ENCODE data around the gene AGBL1.

Gene AGBL1

DNA sequence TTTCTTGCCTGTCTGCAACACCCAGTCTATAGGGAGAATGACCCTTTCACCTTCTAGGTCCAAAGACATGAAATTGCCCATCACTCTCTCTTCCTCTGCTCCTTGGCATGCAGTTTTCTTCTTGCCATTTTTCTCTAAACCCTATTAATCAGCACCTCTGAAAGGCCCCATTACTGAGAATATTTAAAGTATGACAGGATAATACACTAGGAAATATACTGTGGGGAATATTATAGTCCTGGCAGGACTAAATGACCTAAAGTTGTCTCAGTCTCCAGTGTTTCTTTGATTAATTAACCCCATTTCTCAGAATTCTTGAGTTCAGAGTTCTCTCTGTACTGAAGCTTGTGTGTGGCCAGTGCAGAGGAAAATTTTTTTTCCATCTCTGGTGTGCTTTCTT lies 730.7 kb downstream of the AGBL1 start:
- DNase-seq (ENCODE audit: low spot score), result no peak

DNA sequence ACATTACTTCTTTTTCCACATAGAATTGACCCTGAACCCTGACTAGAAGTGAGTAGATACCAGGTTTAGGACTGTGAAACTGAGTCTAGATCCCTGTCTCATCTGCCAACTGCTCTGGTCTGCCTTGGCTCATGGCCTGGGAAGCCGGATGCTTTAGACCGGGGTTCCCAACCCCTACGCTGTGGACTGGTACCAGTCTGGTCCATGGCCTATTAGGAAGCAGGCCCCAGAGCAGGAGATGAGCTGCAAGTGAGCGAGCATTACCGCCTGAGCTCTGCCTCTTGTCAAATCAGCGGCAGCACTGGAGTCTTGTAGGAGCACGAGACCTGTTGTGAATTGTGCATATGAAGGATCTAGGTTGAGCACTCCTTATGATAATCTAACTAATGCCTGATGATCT lies 734.2 kb downstream of the AGBL1 start:
- no peak for DNase-seq (ENCODE audit: low spot score)

- DNase-seq (ENCODE audit: low spot score), result no peak
Measured at GRCh38 chr15:86829245-86829644, 749.6 kb downstream of the AGBL1 start.

DNA sequence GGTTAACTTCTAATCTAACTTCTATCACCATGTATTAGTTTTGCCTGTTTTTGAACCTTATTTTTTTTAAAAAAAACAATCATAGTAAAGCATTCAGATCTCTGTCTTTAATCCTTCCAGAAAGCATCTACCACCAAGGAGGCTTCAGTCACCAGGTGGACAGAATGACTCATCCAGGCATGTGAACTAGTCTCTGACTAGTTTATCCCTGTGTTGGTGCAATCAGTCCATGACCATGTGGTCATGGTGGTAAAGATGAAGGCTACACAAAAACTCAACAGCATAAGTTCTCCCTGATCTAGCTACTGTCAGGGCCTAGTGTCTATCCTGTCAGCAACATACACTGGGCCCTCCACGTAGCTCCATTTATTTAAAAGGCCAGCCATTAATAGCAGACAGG lies 750.6 kb downstream of the AGBL1 start:
- DNase-seq (ENCODE audit: low spot score), result no peak

- no peak for DNase-seq (ENCODE audit: low spot score)
Measured at GRCh38 chr15:86833595-86833994, 753.9 kb downstream of the AGBL1 start.

DNA sequence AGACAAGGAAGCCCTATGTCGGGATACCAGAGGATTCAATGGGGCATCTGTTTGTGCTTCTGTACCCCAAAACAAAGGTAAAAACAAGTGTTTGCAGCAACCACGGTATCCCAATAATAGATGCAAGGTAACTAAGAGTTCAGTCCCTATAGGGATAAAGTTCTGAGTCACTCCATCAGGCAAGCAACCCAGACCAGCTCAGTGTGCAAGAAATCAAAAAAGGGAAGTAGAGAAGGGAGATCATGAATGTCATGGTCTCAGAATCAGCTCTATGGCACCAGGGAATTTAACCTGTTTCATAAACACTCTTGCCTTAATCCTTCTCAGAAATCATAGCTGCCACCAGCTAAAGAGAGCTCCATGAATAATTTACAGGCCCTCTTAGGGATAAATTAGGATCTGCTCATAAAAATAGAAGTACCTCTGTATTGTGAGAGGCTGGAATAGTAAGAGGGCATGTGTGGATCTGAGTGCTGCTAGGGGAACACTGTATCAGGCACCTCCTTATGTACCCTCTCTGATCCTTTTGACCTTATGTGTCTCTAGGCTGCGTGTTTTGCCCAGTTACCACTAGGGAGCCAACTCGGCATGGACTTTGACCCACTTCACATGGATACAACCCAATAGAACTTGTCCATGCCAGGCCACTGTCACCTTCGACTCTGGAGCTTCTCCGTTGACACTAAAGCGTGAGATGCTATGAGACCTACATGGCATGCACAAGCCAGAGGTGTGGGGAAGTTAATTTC lies 754.6 kb downstream of the AGBL1 start:
- DNase-seq (ENCODE audit: low spot score), result no peak

GRCh38 chr15:86837294-86838061 lies 757.8 kb downstream of the AGBL1 start:
- no peak for DNase-seq (ENCODE audit: low spot score)

DNA sequence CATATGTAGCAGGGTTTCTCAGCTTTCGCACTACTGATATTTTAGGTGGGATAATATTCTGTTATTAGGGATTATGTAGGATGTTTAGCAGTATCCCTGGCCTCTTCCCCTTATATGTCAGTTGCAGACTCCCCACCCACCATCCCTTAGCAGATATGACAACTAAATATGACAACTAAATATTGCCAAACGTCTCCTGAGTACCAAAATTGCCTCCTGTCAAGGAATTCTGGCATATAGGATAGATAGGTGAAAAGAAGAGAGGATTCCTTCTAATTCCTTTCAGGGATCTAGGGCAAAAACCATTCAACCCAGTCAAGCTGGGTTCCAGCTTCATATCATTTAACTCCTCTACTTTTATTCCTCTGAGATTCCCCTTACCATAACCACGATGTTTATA lies 759.8 kb downstream of the AGBL1 start:
- no peak for DNase-seq (ENCODE audit: low spot score)

- no peak for DNase-seq (ENCODE audit: low spot score)
Measured at GRCh38 chr15:86840996-86841395, 761.3 kb downstream of the AGBL1 start.

- no peak for DNase-seq (ENCODE audit: low spot score)
Measured at GRCh38 chr15:86842199-86842598, 762.5 kb downstream of the AGBL1 start.

- DNase-seq (ENCODE audit: low spot score), result no peak
Measured at GRCh38 chr15:86846036-86846435, 766.4 kb downstream of the AGBL1 start.

DNA sequence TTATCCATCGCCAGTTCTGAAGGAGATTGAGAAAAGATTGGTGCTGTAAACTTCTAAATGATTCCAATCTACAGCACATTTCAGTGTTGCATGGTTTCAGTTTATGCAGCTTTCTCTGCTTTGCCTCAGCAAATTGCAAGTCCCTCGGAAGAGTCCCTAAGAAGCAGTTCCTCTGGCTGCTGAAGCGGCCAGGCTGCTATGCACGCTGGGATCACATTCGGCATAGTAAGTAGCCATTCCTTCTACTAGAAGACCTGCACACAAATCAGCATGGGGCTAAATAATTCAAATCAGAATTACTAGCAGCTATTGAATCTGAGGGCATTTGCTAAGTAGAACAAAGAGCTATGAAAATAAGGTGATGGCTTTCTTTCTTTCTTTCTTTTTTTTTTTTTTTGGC lies 769.5 kb downstream of the AGBL1 start:
- no peak for DNase-seq (ENCODE audit: low spot score)

GRCh38 chr15:86849558-86850285 lies 770.1 kb downstream of the AGBL1 start:
- DNase-seq (ENCODE audit: low spot score), result no peak

DNA sequence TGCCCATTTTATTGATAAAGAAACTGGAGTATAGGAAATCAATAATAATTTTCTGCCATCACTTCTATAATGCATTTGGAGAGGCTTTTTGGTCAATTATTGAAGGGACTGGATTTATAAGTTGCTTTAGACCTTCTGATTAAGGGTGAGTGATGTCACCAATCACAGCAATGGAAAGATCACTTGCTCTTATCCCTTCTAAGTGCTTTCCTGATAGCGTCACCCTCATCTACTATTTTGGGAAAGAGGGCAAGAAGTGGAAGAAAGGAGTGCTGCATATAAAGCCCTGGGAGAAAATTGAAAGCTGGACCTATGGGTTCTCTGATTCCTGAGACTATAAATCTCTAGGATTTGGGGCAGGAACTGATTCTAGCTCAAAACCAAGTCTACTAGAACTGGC lies 771.3 kb downstream of the AGBL1 start:
- no peak for DNase-seq (ENCODE audit: low spot score)

DNA sequence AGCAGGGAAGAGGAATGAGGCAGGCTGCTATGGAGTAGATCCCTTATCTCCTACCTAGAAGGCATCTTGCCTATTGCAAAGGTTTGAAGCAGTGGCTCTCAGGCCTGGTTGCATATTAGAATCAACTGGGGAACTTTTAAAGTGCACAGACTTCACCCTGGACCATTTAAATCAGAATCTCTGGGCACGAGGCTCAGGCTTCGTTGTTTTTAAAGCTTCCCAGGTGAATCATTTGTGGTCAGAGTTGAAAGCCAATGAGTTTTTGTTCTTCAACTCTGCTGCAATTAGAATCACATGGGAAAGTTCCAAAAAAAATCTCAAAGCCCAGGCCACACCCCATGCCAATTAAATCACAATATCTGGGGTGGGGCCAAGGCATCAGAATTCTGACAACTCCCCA lies 773.1 kb downstream of the AGBL1 start:
- DNase-seq (ENCODE audit: low spot score), result no peak

- DNase-seq (ENCODE audit: low spot score), result no peak
Measured at GRCh38 chr15:86854176-86854575, 774.5 kb downstream of the AGBL1 start.

DNA sequence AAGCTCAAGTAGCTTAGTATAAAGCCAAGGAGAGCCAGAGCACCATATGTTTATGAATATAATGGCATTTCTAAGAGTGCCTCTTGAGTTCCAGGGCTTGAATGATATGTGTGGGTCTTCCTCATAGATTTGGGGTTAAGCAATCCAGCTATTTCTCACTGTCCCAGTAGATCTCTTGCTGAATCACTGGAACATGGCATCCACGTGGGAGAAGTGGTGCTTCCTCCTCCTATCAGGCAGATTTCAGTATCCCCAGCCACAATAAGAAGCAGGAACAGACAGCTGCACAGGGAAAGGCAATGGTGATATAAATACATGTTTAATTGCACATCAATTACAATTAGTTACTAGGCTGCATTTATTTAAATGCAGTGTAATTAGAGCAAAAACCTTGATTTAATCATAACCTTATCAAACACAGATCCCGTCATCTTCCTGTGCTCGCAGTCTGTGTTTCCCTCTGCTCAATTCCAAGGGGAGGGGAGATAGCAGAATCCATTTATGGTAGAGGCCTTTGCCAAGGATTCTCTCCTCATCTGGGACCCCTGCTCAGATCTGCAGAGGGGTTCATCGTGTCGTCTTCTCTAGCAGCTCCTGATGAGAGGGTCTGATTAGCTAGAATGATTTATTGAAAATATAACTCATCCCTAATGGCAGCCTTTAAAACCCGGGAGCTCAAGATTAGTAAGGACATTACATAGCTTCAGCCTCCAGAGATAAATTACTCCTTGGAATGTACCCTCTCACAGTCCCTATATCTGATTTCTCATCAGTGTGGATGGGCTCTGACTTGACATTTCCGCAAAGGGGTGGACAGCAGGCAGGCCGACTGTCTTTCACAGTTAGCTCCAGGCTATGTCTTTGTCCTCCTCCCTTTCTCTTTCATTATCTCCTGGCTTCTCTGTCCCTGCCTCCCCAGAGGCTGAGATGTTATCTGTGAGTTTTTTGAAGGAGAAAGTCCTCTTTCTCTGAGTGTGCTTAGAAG lies 775.9 kb downstream of the AGBL1 start:
- DNase-seq (ENCODE audit: low spot score), result no peak

- no peak for DNase-seq (ENCODE audit: low spot score)
Measured at GRCh38 chr15:86857701-86858100, 778.0 kb downstream of the AGBL1 start.

DNA sequence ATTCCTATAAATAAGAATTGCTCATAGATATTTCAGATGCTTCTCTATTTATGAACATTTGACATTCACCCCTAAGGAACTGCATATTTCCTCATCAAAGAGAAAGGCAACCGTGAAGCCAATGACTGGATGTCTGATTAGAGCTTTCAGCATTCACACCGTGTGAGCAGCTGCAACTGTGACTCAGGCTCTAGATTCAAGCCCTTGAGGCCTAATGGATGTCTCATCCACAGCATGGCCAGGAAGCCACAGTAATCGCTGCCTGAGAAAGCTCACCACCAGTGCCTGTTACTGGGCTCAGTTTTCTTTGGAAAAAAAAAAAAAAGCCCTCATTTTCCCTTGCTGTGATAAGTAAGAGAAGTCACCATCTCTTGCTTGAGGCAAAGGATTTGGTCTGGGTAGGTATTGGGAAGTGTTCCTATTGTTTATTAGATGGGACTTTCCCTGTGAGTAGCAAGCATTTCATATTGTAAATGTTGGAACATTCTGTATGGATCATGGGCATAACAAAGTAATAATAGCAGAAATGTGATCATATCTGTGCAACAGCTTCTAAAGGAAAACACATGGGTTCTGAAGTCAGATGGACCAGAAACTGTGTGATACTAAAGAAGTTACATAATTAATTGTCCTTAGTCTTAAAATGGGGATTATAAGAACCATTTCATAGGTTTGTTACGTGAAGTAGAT lies 783.7 kb downstream of the AGBL1 start:
- DNase-seq (ENCODE audit: low spot score), result peak; percentile 5

DNA sequence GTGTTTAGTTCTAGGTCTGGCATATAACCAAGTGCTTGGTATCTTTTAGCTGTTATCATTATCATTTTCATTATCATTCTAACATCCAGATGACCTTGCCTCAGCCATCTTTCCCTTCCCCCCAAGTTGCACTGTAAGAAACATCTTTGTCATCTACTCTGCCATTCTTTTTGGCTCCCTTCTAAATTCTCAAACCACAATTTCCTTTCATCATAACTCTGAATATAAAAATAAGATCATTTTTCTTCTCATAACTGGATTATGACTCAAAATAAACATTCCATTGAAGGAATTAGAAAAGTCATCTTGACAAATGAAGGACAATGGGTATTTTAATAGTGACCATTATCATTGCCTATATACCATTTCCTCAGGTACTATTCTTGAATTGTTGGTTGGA lies 786.2 kb downstream of the AGBL1 start:
- DNase-seq (ENCODE audit: low spot score), result no peak

DNA sequence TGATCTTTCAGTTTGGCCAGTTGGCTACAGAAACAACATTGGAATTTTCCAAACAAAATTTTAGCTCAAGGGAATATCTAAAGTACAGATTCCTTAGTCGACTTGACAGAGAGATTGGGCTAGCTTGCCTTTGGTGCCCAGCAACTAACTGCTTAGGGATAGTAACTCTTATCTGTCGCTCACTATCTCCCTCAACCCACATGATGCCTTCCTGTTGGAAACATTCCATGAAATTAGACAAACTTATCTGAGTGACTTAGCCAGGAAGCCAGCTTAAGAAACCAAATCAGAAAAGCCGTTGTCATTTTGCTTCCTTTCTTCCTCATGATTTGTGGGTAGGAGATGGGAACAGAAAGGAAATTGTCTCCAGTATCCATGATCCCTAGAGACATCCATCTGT lies 791.2 kb downstream of the AGBL1 start:
- no peak for DNase-seq (ENCODE audit: low spot score)
